Left hindlimb (tissue), 1 donor: ENCODE measurements around the gene TKT.

Source experiments
- DNase-seq: peaks from one replicate; pipeline ENCODE4 v3.0.0-alpha.2; 2018

The TKT gene

GRCh38 chr3:53195066-53195450 is 60.8 kb downstream of the TKT start:
- no peak for DNase-seq

DNA sequence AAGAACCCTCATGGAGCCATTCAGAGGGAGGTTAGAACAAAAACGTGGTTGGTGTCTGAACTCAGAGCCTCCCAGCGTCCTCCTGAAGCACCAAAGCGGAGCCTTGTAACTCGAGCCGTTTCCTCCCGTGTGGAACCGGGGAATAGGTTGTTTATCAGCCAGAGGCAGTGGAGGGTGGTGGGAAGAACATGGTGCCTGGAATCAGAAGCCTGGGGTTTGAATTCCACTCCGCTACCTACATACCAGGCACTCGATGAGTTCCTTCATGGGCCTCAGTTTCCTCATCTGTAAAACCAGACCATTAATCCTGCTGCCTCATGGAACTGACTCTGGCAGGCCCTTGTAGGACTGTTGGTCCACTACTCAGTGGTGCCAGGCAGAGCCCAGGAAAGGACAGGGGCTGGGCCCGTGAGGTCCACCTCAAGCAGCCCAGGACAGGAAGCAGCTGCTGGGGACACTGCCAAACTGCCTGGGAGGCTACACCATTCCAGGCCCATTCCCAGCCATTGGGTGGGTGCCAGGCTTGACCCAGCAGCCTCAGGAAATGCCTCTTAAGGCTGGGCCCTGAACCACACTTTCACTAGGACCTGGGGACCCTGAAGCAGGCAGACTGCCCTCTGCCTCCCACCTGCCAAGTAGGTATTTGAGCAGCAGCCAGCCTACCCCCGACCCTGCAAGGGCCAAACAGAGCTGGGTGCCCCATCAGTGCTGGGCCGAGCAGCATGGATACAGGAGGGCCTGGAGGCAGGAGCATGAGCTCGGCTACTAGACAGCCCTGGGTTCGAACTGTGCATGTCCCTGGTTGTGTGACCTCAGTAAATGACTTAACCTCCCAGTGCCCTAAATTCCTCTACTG is 61.4 kb downstream of the TKT start:
- peak; percentile 51 for DNase-seq

DNA sequence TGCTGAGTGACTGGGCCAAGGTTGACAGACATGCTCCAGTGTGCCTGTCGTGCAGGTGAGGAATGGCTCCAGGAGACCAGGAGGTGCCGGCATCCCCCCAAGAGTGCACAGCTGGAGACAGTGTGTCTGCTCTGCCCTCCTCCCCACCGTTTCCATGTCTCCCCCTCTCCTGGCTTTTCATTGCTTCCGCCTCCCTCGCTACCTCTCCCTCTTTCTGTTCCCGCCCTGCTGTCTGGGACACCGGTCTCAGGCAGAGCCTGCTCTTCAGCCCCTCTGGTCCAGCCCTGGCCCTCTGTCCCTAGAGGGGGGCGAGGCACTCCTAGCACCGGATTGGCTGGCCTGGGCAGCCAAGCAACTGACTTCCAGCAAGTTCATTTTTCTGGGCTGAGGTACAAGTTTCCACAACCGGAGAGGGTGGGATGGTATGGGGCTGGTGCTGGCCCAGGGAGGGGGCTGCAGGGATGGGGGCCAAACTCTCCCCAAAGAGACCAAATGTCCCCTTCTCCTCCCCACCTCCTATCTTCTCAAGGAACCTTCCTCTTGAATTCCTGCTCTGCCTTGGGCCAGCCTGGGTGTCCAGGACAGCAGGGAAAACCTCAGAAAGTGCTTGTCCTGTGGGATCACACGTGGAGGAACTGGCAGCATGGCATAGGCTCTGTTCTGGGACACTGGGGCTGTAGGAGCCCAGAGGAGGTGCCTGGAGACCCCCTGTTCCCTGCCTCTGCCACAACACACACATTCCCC is 62.2 kb downstream of the TKT start:
- peak; percentile 77 for DNase-seq

GRCh38 chr3:53192608-53193007 is 63.2 kb downstream of the TKT start:
- no peak for DNase-seq

DNA sequence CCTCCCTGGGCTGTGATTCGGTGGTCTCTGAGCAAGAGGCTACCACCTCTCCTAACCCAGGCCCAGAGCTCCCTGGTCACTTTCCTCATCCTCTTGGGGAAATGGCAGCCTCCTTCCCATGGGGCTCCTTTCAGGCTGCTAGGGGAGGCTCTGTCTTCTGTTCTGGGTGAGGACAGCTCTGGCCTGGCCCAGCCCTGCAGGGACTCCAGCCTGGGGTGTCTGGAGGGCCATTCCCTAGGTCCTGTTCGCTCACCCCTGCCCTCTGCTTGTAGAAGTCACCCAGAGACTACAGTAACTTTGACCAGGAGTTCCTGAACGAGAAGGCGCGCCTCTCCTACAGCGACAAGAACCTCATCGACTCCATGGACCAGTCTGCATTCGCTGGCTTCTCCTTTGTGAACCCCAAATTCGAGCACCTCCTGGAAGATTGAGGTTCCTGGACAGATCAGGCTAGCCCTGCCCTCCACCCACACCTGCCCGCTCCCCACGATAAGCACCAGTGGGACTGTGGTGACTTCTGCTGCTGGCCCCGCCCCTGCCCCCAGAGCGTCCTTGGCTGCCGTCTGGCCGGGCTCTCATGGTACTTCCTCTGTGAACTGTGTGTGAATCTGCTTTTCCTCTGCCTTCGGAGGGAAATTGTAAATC is 63.9 kb downstream of the TKT start:
- DNase-seq: no peak

- DNase-seq: no peak
Observed at GRCh38 chr3:53190659-53191058, 65.2 kb downstream of the TKT start.

DNA sequence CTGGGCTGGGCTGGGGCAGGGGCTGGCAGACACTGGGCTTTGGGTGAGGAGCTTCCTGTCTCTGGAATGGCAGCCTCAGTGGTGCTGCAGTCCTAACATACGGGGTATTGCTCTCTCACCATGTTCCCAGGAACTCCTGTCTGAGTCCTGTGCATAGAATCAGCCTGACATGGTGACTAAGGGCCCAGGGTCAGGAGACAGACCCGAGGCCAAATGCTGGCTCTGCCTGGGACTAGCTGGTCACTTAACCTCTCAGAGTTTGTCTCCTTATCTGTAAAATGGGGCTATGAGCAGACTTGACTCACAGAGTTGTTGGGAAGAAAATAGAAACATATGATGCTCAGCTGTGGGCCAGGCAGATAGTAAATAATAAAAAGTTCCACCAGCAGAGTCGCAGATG is 66.5 kb downstream of the TKT start:
- no peak for DNase-seq

GRCh38 chr3:53188720-53189119 is 67.1 kb downstream of the TKT start:
- DNase-seq: no peak

- DNase-seq: no peak
Observed at GRCh38 chr3:53188136-53188685, 67.6 kb downstream of the TKT start.

GRCh38 chr3:53187430-53187829 is 68.4 kb downstream of the TKT start:
- DNase-seq: no peak

- no peak for DNase-seq
Observed at GRCh38 chr3:53186726-53187125, 69.1 kb downstream of the TKT start.

DNA sequence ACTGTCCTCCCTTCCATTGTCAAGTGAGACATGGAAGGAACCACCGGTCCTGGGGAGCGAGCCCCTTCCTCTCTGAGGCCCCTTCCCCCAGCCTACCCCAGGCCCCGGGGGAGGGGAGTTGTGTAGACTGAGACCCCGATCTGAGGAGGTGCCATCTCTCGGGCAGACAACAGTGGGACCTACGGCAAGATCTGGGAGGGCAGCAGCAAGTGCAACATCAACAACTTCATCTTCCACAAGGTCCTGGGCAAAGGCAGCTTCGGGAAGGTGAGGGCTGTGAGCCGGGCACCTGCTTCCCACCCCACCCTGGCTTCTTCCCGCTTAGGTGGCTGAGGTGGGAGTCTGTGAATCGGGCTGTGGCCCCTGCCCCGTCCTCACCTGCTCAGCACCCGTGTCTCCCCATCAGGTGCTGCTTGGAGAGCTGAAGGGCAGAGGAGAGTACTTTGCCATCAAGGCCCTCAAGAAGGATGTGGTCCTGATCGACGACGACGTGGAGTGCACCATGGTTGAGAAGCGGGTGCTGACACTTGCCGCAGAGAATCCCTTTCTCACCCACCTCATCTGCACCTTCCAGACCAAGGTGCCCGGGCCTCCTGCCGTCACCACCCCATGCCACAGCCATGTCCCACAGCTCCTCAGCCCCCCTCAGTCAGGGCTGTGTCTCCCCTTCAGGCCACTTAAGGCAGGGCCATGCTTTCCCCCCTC is 69.9 kb downstream of the TKT start:
- DNase-seq: no peak

- DNase-seq: no peak
Observed at GRCh38 chr3:53184701-53185100, 71.1 kb downstream of the TKT start.

DNA sequence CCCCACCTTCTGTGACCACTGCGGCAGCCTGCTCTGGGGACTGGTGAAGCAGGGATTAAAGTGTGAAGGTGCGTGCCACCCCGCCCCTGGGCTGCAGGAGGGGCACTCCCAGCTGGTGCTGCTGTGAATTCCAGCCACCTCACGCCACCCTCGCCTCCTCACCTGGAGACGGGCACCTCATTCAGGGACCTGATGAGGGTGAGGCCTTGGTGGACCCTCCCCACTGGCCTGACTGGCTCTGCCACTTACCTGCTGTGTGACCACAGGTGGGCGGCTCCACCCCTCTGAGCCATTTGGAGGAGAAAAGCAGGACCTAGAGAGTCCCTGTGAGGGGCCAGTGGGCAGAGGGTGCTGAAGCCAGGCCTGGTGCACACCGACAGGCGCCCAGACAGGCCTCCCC is 72.3 kb downstream of the TKT start:
- DNase-seq: no peak

- DNase-seq: no peak
Observed at GRCh38 chr3:53182764-53183355, 73.0 kb downstream of the TKT start.

- DNase-seq: no peak
Observed at GRCh38 chr3:53181528-53181927, 74.3 kb downstream of the TKT start.

DNA sequence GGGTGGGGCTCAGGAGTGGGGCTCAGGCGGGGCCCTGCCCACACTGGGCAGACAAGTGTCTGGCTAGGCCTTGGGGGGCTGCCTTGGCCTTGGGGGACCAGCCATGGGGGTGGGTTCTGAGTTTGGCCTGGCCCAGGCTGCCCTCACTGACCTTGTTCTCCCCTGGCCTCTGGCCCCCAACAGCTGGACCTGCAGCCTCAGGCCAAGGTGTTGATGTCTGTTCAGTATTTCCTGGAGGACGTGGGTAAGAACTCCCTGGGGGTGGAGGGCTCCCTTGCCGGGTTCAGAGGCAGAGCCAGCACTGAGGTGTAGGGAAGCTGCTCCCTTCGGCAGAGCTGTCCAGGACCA is 74.8 kb downstream of the TKT start:
- DNase-seq: no peak

DNA sequence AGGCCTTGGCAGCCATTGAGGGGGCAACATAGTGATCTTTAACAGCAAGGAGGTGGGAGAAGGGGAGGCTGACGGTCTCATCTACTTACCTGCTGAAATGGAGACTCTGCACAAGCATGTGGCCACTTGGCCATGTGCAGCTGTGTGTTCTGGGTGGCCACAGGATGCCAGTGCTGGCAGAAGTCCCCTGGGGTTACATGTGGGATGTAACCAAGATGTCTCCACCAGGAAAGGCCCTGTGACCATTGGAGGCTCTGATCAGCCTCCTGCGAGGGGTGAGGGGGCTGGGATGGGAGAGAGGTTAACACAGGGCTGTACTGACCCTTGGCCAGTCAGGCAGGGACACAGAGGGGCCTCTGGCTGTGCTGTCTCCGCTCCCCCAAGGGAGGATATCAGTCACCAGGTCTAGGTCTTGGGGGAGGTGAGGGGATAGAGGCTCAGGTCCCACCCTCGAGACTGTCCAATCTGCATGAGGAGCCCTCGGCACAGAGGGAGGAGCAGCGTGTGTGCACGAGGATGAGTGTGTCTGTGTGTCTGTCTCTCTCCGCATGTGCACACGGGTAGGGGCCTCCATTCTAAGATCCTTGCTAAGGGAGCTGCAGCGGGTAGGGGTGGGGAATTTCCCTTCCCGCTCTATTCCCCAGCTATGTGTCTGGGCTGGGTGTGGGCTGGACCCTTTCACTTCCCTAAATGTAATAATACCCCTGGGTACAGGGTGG is 75.4 kb downstream of the TKT start:
- DNase-seq: no peak

GRCh38 chr3:53179580-53179979 is 76.2 kb downstream of the TKT start:
- DNase-seq: no peak

GRCh38 chr3:53178246-53178645 is 77.6 kb downstream of the TKT start:
- DNase-seq: no peak

GRCh38 chr3:53175613-53176540 is 79.9 kb downstream of the TKT start:
- DNase-seq: no peak
